NCI-H345 treated with DMSO at 0.1 percent for 48 hours (cell line): Measurements from ENCODE around the gene ZMIZ1.

Experiments
- DNase-seq: peaks from one replicate; lab custom pipeline; 2025; ENCODE audit not compliant: unreplicated experiment; lab: John Stamatoyannopoulos, UW

ZMIZ1 gene

GRCh38 chr10:79065853-79066252, 2.9 kb upstream of the ZMIZ1 start:
- DNase-seq = no peak

- no peak for DNase-seq
Observed at GRCh38 chr10:79066411-79067240, 2.1 kb upstream of the ZMIZ1 start.

GRCh38 chr10:79067241-79068202, 1.2 kb upstream of the ZMIZ1 start:
- DNase-seq = peak; percentile 60

GRCh38 chr10:79068203-79068561, 584 bp upstream of the ZMIZ1 start:
- DNase-seq = no peak

GRCh38 chr10:79069325-79070080, 737 bp downstream of the ZMIZ1 start:
- no peak for DNase-seq

GRCh38 chr10:79070081-79070605, 1.4 kb downstream of the ZMIZ1 start:
- no peak for DNase-seq

- DNase-seq = no peak
Observed at GRCh38 chr10:79070606-79071395, 2.0 kb downstream of the ZMIZ1 start.

GRCh38 chr10:79071396-79071923, 2.7 kb downstream of the ZMIZ1 start:
- no peak for DNase-seq

- no peak for DNase-seq
Observed at GRCh38 chr10:79072041-79072441, 3.3 kb downstream of the ZMIZ1 start.

- no peak for DNase-seq
Observed at GRCh38 chr10:79072994-79073645, 4.4 kb downstream of the ZMIZ1 start.

GRCh38 chr10:79073784-79074432, 5.1 kb downstream of the ZMIZ1 start:
- no peak for DNase-seq

GRCh38 chr10:79074732-79075131, 6.0 kb downstream of the ZMIZ1 start:
- DNase-seq = no peak

GRCh38 chr10:79075418-79075817, 6.7 kb downstream of the ZMIZ1 start:
- DNase-seq = no peak

- DNase-seq = no peak
Observed at GRCh38 chr10:79077488-79078173, 8.9 kb downstream of the ZMIZ1 start.

GRCh38 chr10:79078367-79079053, 9.7 kb downstream of the ZMIZ1 start:
- no peak for DNase-seq

GRCh38 chr10:79079054-79079397, 10.3 kb downstream of the ZMIZ1 start:
- DNase-seq = no peak

GRCh38 chr10:79079490-79080355, 11.0 kb downstream of the ZMIZ1 start:
- DNase-seq = no peak
